HCT116 (cell line): ENCODE results near the gene DR1. TPM values are rescaled to one million over a fixed set of nuclear protein-coding genes. Genes with fewer than 3 reads are reported as not detected.

Experiments used
- ATAC-seq: fragments of 200-7000 bp; cut with Tn5 transposase; 2 replicates; pipeline ENCODE4 v1.9.1; 2020; ENCODE audit warnings: mild to moderate bottlenecking, moderate library complexity
- BruUV-seq: library from RNA; stranded (reverse); fragments of 400-500 nt; replicated peaks from 2 replicates; lab custom pipeline; 2021; lab: Mats Ljungman, UMichigan
- CTCF ChIA-PET: fragments of 300-600 bp; sonication (Branson Sonifier 250); formaldehyde crosslinking; loops from one replicate; lab custom pipeline; 2021; ENCODE audit warnings: antibody characterized with exemption; lab: Charles Lee
- POLR2A ChIA-PET: fragments of 300-600, 350-600 bp; sonication (Branson Sonifier 250); formaldehyde crosslinking; loops from one replicate; lab custom pipeline; 2021; ENCODE audit warnings: antibody characterized with exemption; lab: Charles Lee
- RAD21 ChIA-PET, 2 experiments: fragments of 300-600 bp; sonication (Branson Sonifier 250); formaldehyde crosslinking; loops; one replicate each; lab custom pipeline; 2023; ENCODE audit warnings: low total read pairs in 2 of 2; ENCODE audit not compliant: uncharacterized antibody in 2 of 2, unreplicated experiment in 2 of 2, low non-redundant PET in 1 of 2; lab: Charles Lee
- DNase-seq: peaks from one replicate; pipeline ENCODE4 v3.0.0-alpha.2; 2010; ENCODE audit warnings: low read depth, low spot score
- H2AFZ ChIP-seq: fragments of 200-600 bp; shearing (Covaris generic), sonication (generic); 2 replicates; pipeline ENCODE4 v1.6.1; 2017; ENCODE audit warnings: low read depth, mixed run types, mixed read lengths, antibody characterized with exemption, low read length; ENCODE audit not compliant: poor library complexity, severe bottlenecking
- H3K27ac ChIP-seq: 2 replicates; pipeline ENCODE4 v1.5.1; 2012; ENCODE audit warnings: low read depth, low read length
- H3K27me3 ChIP-seq: fragments of 200-600 bp; sonication (generic); 2 replicates; pipeline ENCODE4 v1.6.1; 2016; ENCODE audit warnings: mixed run types, low read length, mixed read lengths; ENCODE audit not compliant: insufficient read depth
- H3K36me3 ChIP-seq, 2 experiments: fragments of 200-500 bp in 1 of 2; fragments of 200-600 bp in 1 of 2; sonication (Bioruptor generic) in 1 of 2; sonication (generic) in 1 of 2; 2 replicates each; pipeline versions ENCODE4 v1.5.1 to v1.6.1; 2014 to 2016; ENCODE audit warnings: low read length in 2 of 2, inconsistent platforms in 1 of 2, mixed read lengths in 1 of 2, mixed run types in 1 of 2; ENCODE audit not compliant: insufficient read depth in 2 of 2, control insufficient read depth in 1 of 2
- H3K4me1 ChIP-seq, 2 experiments: fragments of 200-600 bp in 1 of 2; sonication (generic) in 1 of 2; 2 replicates each; pipeline versions ENCODE4 v1.5.1 to v1.6.1; 2012 to 2017; ENCODE audit warnings: low read length in 2 of 2, inconsistent platforms in 1 of 2, mild to moderate bottlenecking in 1 of 2, mixed read lengths in 1 of 2, mixed run types in 1 of 2, moderate library complexity in 1 of 2; ENCODE audit not compliant: insufficient read depth in 2 of 2, control insufficient read depth in 1 of 2
- H3K4me2 ChIP-seq: fragments of 200-600 bp; sonication (generic); 2 replicates; pipeline ENCODE4 v1.6.1; 2017; ENCODE audit warnings: mixed run types, low read length, mixed read lengths
- H3K4me3 ChIP-seq, 2 experiments: fragments of 200-600 bp in 1 of 2; sonication (generic) in 1 of 2; replicated peaks in 1 of 2; 2 replicates each; pipeline ENCODE4 v1.5.1; 2011 to 2016; ENCODE audit warnings: low read length in 2 of 2, control low read depth in 1 of 2, low read depth in 1 of 2, mild to moderate bottlenecking in 1 of 2, mixed read lengths in 1 of 2, mixed run types in 1 of 2
- H3K79me2 ChIP-seq: fragments of 200-600 bp; sonication (generic); 2 replicates; pipeline ENCODE4 v1.6.1; 2017; ENCODE audit warnings: mild to moderate bottlenecking, mixed run types, low read length, moderate library complexity, mixed read lengths; ENCODE audit not compliant: insufficient read depth
- H3K9ac ChIP-seq: fragments of 200-600 bp; sonication (generic); 2 replicates; pipeline ENCODE4 v1.6.1; 2016; ENCODE audit warnings: low read length, mixed read lengths
- H3K9me2 ChIP-seq: fragments of 200-600 bp; sonication (generic), shearing (Covaris generic); 2 replicates; pipeline ENCODE4 v1.6.1; 2017; ENCODE audit warnings: mixed run types, mild to moderate bottlenecking, moderate library complexity; ENCODE audit not compliant: insufficient read depth
- H3K9me3 ChIP-seq, 2 experiments: fragments of 200-500 bp in 1 of 2; fragments of 200-600 bp in 1 of 2; sonication (Bioruptor generic) in 1 of 2; sonication (generic) in 1 of 2; 2 replicates each; pipeline ENCODE4 v1.6.1; 2014 to 2017; ENCODE audit warnings: low read length in 2 of 2, mixed read lengths in 2 of 2, inconsistent platforms in 1 of 2, low read depth in 1 of 2, mild to moderate bottlenecking in 1 of 2, mixed run types in 1 of 2, moderate library complexity in 1 of 2; ENCODE audit not compliant: control insufficient read depth in 1 of 2, insufficient read depth in 1 of 2
- H4K20me1 ChIP-seq: fragments of 200-600 bp; sonication (generic), shearing (Covaris generic); 2 replicates; pipeline ENCODE4 v1.6.1; 2017; ENCODE audit warnings: mixed run types, mild to moderate bottlenecking, moderate library complexity; ENCODE audit not compliant: insufficient read depth
- ATF3 ChIP-seq: IDR thresholded peaks from 2 replicates; pipeline ENCODE4 v1.6.1; 2012
- CBX3 ChIP-seq: IDR thresholded peaks from 2 replicates; pipeline ENCODE4 v1.6.1; 2012; ENCODE audit warnings: low read depth
- CEBPB ChIP-seq: IDR thresholded peaks from 2 replicates; pipeline ENCODE4 v1.6.1; 2012; ENCODE audit warnings: low read depth
- CTCF ChIP-seq, 3 experiments: fragments of 200-600 bp in 1 of 3; sonication (generic) in 1 of 3; IDR thresholded peaks in 2 of 3; conservative IDR thresholded peaks in 1 of 3; 2 replicates each; pipeline ENCODE4 v1.5.1; 2012 to 2017; ENCODE audit warnings: low read depth in 2 of 3, low read length in 2 of 3, antibody characterized with exemption in 1 of 3, borderline replicate concordance in 1 of 3, control low read depth in 1 of 3, mild to moderate bottlenecking in 1 of 3, mixed read lengths in 1 of 3, mixed run types in 1 of 3, moderate library complexity in 1 of 3; ENCODE audit not compliant: insufficient read depth in 1 of 3
- EGR1 ChIP-seq: IDR thresholded peaks from 2 replicates; pipeline ENCODE4 v1.6.1; 2012; ENCODE audit warnings: low read depth
- ELF1 ChIP-seq: IDR thresholded peaks from 2 replicates; pipeline ENCODE4 v1.6.1; 2012; ENCODE audit warnings: low read depth, borderline replicate concordance
- EZH2 ChIP-seq: fragments of 200-600 bp; sonication (generic); IDR thresholded peaks from 2 replicates; pipeline ENCODE4 v1.6.1; 2017; ENCODE audit warnings: antibody characterized with exemption, mixed run types
- EZH2phosphoT487 ChIP-seq: fragments of 200-600 bp; IDR thresholded peaks from 2 replicates; pipeline ENCODE4 v1.6.1; 2018; ENCODE audit warnings: antibody characterized with exemption, borderline replicate concordance
- FOSL1 ChIP-seq: IDR thresholded peaks from 2 replicates; pipeline ENCODE4 v1.6.1; 2012; ENCODE audit warnings: low read depth
- JUND ChIP-seq: IDR thresholded peaks from 2 replicates; pipeline ENCODE4 v1.6.1; 2012
- MAX ChIP-seq: IDR thresholded peaks from 2 replicates; pipeline ENCODE4 v1.6.1; 2012
- POLR2A ChIP-seq: IDR thresholded peaks from 2 replicates; pipeline ENCODE4 v1.7.0; 2011; ENCODE audit warnings: borderline replicate concordance; ENCODE audit not compliant: insufficient read depth, insufficient read length; ENCODE audit errors: extremely low read depth
- POLR2AphosphoS5 ChIP-seq: IDR thresholded peaks from 2 replicates; pipeline ENCODE4 v1.6.1; 2011; ENCODE audit warnings: mild to moderate bottlenecking, low read depth, low read length, moderate library complexity
- RAD21 ChIP-seq: IDR thresholded peaks from 2 replicates; pipeline ENCODE4 v1.6.1; 2012; ENCODE audit warnings: low read depth, mild to moderate bottlenecking
- REST ChIP-seq: IDR thresholded peaks from 2 replicates; pipeline ENCODE4 v1.6.1; 2012; ENCODE audit warnings: low read depth
- SP1 ChIP-seq: IDR thresholded peaks from 2 replicates; pipeline ENCODE4 v1.6.1; 2012; ENCODE audit warnings: low read depth
- TCF7L2 ChIP-seq: IDR thresholded peaks from 2 replicates; pipeline ENCODE4 v1.7.0; 2011; ENCODE audit warnings: borderline replicate concordance, inconsistent platforms; ENCODE audit not compliant: insufficient read depth, insufficient read length; ENCODE audit errors: extremely low read depth
- YY1 ChIP-seq: IDR thresholded peaks from 2 replicates; pipeline ENCODE4 v1.6.1; 2011; ENCODE audit warnings: low read length, low read depth, moderate library complexity, mild to moderate bottlenecking; ENCODE audit not compliant: insufficient replicate concordance; ENCODE audit errors: extremely low read depth
- ZBTB33 ChIP-seq: IDR thresholded peaks from 2 replicates; pipeline ENCODE4 v1.6.1; 2011; ENCODE audit warnings: mild to moderate bottlenecking, low read length, moderate library complexity; ENCODE audit not compliant: insufficient replicate concordance; ENCODE audit errors: extremely low read depth
- ZNF274 ChIP-seq: fragments of 200-500 bp; sonication (Bioruptor generic); IDR thresholded peaks from 2 replicates; pipeline ENCODE4 v1.6.1; 2014; ENCODE audit warnings: mild to moderate bottlenecking, low read depth, low read length, inconsistent platforms
- intact Hi-C: fragments of 100-400 bp; cut with micrococcal nuclease; formaldehyde crosslinking; loops from 2 replicates; pipeline ENCODE4 v1.10.0; 2022
- total RNA-seq: library from RNA; stranded (reverse); gene quantifications from one replicate; pipeline ENCODE4 v1.2.1, GENCODE V29; 2021; ENCODE audit not compliant: unreplicated experiment

The DR1 gene
- total RNA-seq, 1 experiment from 2014 or later: 73.8 TPM

- peak overlapping the region; percentile 83 for H3K4me2 ChIP-seq
- CTCF ChIA-PET: no interaction called here
- no peaks in the 10 kb centered on the region for H3K9me3 ChIP-seq
- H3K27me3 ChIP-seq: no peaks in the 10 kb centered on the region
- H3K9ac ChIP-seq: peak overlapping the region; percentile 94
- H3K36me3 ChIP-seq: peaks cover 0 to 2% of the 10 kb centered on the region in 2 experiments; a peak in 2 of 4 replicates
- no peak overlapping the region for H2AFZ ChIP-seq
- peaks cover 9% of the 10 kb centered on the region; the same call in 1 of the 2 replicates for H4K20me1 ChIP-seq
- peak overlapping the region; percentile 80 to 87 for H3K4me3 ChIP-seq
- H3K27ac ChIP-seq: peak overlapping the region; percentile 95
- H3K79me2 ChIP-seq: peaks cover 82% of the 10 kb centered on the region
- no peaks in the 10 kb centered on the region for H3K9me2 ChIP-seq
- DNase-seq (no peak), ATAC-seq (peak; percentile 2; the same call in 1 of the 2 replicates)
- POLR2A ChIA-PET: no interaction called here
- H3K4me1 ChIP-seq: peaks cover 7 to 24% of the 10 kb centered on the region in 2 experiments
- BruUV-seq: no TSS peak
- TF ChIP-seq CEBPB (no peak), TCF7L2 (no peak), YY1 (no peak), FOSL1 (no peak), ELF1 (no peak), POLR2AphosphoS5 (no peak), ATF3 (no peak), ZBTB33 (no peak), CBX3 (no peak), RAD21 (no peak), REST (no peak), EGR1 (no peak), ZNF274 (no peak), SP1 (no peak), MAX (no peak), EZH2 (no peak), EZH2phosphoT487 (no peak), POLR2A (no peak), CTCF (IDR thresholded peaks at IDR 0.05 in 2 of 3, conservative IDR thresholded peaks at IDR 0.05 in 1 of 3; ENCODE audit: borderline replicate concordance in 1 of 3, insufficient read depth in 1 of 3, low read depth in 2 of 3, low read length in 2 of 3) (no peak), JUND (no peak)
- intact Hi-C loops: no loop called here
- RAD21 ChIA-PET: no interaction called here
These were observed 800 bp downstream of the DR1 start for GRCh38 chr1:93346421-93346993.
